ENCODE measurements around the gene GNAQ. TPM values are rescaled to one million over a fixed set of nuclear protein-coding genes. Genes with fewer than 3 reads are reported as not detected.

The GNAQ gene
- total and polyA plus RNA-seq, 9 donors: 22.0 to 72.2 (median 53.1) TPM

DNA sequence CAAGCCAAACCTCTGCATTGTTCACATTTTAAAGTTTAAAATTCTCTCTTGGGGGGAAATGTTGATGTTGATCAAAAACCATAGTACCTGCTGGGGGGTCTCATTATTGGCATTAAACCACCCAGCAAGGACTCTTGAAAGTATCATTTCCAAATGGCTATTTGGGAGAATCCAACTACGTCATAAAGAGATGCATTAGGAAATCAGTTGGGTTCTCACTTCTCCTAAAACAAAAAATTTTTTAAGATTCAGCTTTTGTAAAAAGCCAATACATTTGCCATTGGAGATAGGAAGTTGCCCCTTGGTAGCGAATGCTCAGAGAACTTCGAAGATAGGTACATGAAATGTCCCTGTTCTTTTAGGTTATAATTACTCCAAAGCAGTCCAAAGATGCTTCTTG is 96.4 kb downstream of the GNAQ start:
- no peak overlapping the region for H3K27ac ChIP-seq

DNA sequence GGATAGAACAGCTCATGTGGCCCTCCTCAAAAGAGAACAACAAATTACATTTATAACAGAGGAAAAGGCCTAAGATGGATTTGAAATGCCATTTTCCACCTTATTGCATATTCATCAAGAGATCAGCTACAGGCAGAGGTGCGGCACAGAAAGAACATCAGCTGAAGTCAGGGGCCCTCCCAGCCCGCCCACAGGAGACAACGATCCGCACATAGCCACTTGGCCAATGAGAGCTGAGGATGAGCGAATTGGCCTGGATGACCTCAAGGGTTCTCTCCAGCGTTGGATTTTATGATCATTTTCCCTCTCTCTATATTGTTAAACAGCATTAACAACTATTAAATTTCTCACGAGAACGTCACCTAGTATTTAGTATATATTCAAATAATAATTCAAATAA is 97.6 kb downstream of the GNAQ start:
- WGBS, 3 donors: 83 to 91% (median 88%) methylated on average over 8 of the region's 8 CpGs
- no peaks in the 10 kb centered on the region for H3K9me3 ChIP-seq
- no peak for DNase-seq
- no peak overlapping the region for H3K27ac ChIP-seq
- H3K4me1 ChIP-seq (ENCODE audit: insufficient read depth): peaks cover 4% of the 10 kb centered on the region
- intact Hi-C loops (cut with DNase I): no loop called here
- H3K4me3 ChIP-seq: no peak overlapping the region
- no peak for TF ChIP-seq POLR2A (IDR thresholded peaks at IDR 0.05)
- TF ChIP-seq, protein P1, sequence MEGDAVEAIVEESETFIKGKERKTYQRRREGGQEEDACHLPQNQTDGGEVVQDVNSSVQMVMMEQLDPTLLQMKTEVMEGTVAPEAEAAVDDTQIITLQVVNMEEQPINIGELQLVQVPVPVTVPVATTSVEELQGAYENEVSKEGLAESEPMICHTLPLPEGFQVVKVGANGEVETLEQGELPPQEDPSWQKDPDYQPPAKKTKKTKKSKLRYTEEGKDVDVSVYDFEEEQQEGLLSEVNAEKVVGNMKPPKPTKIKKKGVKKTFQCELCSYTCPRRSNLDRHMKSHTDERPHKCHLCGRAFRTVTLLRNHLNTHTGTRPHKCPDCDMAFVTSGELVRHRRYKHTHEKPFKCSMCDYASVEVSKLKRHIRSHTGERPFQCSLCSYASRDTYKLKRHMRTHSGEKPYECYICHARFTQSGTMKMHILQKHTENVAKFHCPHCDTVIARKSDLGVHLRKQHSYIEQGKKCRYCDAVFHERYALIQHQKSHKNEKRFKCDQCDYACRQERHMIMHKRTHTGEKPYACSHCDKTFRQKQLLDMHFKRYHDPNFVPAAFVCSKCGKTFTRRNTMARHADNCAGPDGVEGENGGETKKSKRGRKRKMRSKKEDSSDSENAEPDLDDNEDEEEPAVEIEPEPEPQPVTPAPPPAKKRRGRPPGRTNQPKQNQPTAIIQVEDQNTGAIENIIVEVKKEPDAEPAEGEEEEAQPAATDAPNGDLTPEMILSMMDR (IDR thresholded peaks at IDR 0.05): no peak
- no peak for TF ChIP-seq EP300 (IDR thresholded peaks at IDR 0.05)
- H3K27me3 ChIP-seq: no peaks in the 10 kb centered on the region
- no peaks in the 10 kb centered on the region for H3K36me3 ChIP-seq

More for the DNA sequence above, 96.4 kb downstream of the GNAQ start:
- H3K4me1 ChIP-seq (ENCODE audit: insufficient read depth): peaks cover 4% of the 10 kb centered on the region
- no peaks in the 10 kb centered on the region for H3K9me3 ChIP-seq
- intact Hi-C loops (cut with DNase I): no loop called here
- 97 to 99% (median 97%) methylated on average over 3 of the region's 3 CpGs for WGBS, 3 donors
- TF ChIP-seq, protein P1 (IDR thresholded peaks at IDR 0.05): no peak
- no peak for TF ChIP-seq EP300 (IDR thresholded peaks at IDR 0.05)
- TF ChIP-seq POLR2A (IDR thresholded peaks at IDR 0.05): no peak
- DNase-seq: no peak
- no peaks in the 10 kb centered on the region for H3K27me3 ChIP-seq
- H3K36me3 ChIP-seq: no peaks in the 10 kb centered on the region
- H3K4me3 ChIP-seq: no peak overlapping the region

DNA sequence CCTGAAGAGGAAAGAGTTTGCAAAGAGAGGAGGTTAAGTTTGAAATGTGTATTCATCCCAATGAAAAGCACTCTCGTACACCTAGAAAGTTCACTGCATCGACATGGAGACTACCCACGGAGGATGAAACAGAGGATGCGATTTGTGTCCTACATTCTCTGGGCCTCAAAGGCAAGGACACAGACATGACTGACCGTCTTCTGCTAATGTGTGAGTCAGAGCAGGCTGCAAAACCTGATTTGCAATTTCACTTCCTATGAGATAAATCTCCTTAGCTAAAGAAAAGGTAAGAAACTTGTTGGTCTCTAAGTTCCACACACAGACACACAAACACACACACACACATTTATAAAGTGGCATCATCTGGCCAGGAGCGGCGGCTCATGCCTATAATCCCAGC is 98.6 kb downstream of the GNAQ start:
- Histone ChIP-seq H3K4me3 (no peak overlapping the region), H3K9me3 (no peaks in the 10 kb centered on the region), H3K27ac (no peak overlapping the region), H3K4me1 (ENCODE audit: insufficient read depth) (peaks cover 4% of the 10 kb centered on the region), H3K36me3 (no peaks in the 10 kb centered on the region), H3K27me3 (no peaks in the 10 kb centered on the region)
- DNase-seq: no peak
- WGBS, 3 donors: 81 to 87% (median 84%) methylated on average over 7 of the region's 7 CpGs
- no peak for TF ChIP-seq EP300 (IDR thresholded peaks at IDR 0.05)
- TF ChIP-seq, protein P1 (IDR thresholded peaks at IDR 0.05): no peak
- no peak for TF ChIP-seq POLR2A (IDR thresholded peaks at IDR 0.05)
- intact Hi-C loops (cut with DNase I): no loop called here

DNA sequence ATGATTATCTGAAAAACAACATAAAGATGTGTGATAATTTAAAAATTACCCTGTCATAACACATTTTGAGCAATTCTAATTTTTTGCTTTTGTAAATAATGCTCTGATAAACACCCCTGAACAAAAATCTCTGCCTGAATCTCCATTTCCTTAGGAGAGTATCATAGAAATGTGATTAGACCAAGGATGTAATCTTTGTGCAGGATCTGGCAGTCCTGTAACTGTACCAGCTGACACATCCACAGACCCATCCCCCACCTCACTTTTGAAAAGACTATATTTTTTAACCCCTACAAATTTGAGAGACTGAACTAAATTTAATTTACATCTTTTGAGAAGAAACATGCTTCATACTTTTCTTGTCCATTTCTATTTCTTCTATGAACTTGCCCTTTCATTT is 101.7 kb downstream of the GNAQ start:
- no peak overlapping the region for H3K27ac ChIP-seq
- H3K27me3 ChIP-seq: no peaks in the 10 kb centered on the region
- no peaks in the 10 kb centered on the region for H3K9me3 ChIP-seq
- H3K36me3 ChIP-seq: no peaks in the 10 kb centered on the region
- H3K4me3 ChIP-seq: no peak overlapping the region
- intact Hi-C loops (cut with DNase I): loop anchor here in 1 of 4 donors (10.0 kb wide), 1 partner anchor 85 kb away; no protein-coding TSS in a partner anchor
- no peak for TF ChIP-seq EP300 (IDR thresholded peaks at IDR 0.05)
- TF ChIP-seq, protein P1 (IDR thresholded peaks at IDR 0.05): no peak
- TF ChIP-seq POLR2A (IDR thresholded peaks at IDR 0.05): no peak
- peaks cover 7% of the 10 kb centered on the region for H3K4me1 ChIP-seq (ENCODE audit: insufficient read depth)
- no peak for DNase-seq
